DOHH2 (cell line): ENCODE data around the gene RNPEPL1.

Experiments
- H3F3A ChIP-seq: fragments of 200-600 bp; sonication (generic), shearing (Covaris generic); 2 replicates; pipeline ENCODE4 v1.6.0; 2016; ENCODE audit warnings: antibody characterized with exemption, mild to moderate bottlenecking; ENCODE audit not compliant: control insufficient read depth, insufficient read depth
- H3K27ac ChIP-seq: fragments of 200-600 bp; sonication (generic); 2 replicates; pipeline ENCODE4 v1.5.1; 2014; ENCODE audit warnings: low read depth, mild to moderate bottlenecking, low read length, moderate library complexity
- H3K27me3 ChIP-seq: fragments of 200-600 bp; sonication (generic); 2 replicates; pipeline ENCODE4 v1.6.1; 2014; ENCODE audit warnings: mild to moderate bottlenecking, low read length, mixed read lengths; ENCODE audit not compliant: control insufficient read depth
- H3K36me3 ChIP-seq: fragments of 200-600 bp; sonication (generic); 2 replicates; pipeline ENCODE4 v1.6.1; 2014; ENCODE audit warnings: mild to moderate bottlenecking, low read length, moderate library complexity, mixed read lengths; ENCODE audit not compliant: control insufficient read depth
- H3K4me1 ChIP-seq: fragments of 200-600 bp; sonication (generic); 2 replicates; pipeline ENCODE4 v1.6.1; 2014; ENCODE audit warnings: mild to moderate bottlenecking, low read length, mixed read lengths; ENCODE audit not compliant: control insufficient read depth
- H3K4me2 ChIP-seq: fragments of 200-600 bp; sonication (generic); 2 replicates; pipeline ENCODE4 v1.6.0; 2014; ENCODE audit warnings: mild to moderate bottlenecking, low read length, moderate library complexity
- H3K4me3 ChIP-seq: fragments of 200-600 bp; sonication (generic); 2 replicates; pipeline ENCODE4 v1.5.1; 2014; ENCODE audit warnings: mild to moderate bottlenecking, low read length, mixed read lengths
- H3K79me2 ChIP-seq: fragments of 200-600 bp; sonication (generic); 2 replicates; pipeline ENCODE4 v1.6.1; 2014; ENCODE audit warnings: mild to moderate bottlenecking, low read length, mixed read lengths; ENCODE audit not compliant: control insufficient read depth
- H3K9me2 ChIP-seq: fragments of 200-600 bp; sonication (generic); replicated peaks from 2 replicates; pipeline ENCODE4 v1.6.1; 2014; ENCODE audit warnings: mild to moderate bottlenecking, low read length, mixed read lengths; ENCODE audit not compliant: control insufficient read depth
- H3K9me3 ChIP-seq: fragments of 200-600 bp; sonication (generic); 2 replicates; pipeline ENCODE4 v1.6.1; 2014; ENCODE audit warnings: antibody characterized with exemption, low read length, mixed read lengths; ENCODE audit not compliant: control insufficient read depth, insufficient read depth
- H4K20me1 ChIP-seq: fragments of 200-600 bp; sonication (generic); 2 replicates; pipeline ENCODE4 v1.6.0; 2014; ENCODE audit warnings: low read depth, mild to moderate bottlenecking, antibody characterized with exemption, low read length, moderate library complexity; ENCODE audit not compliant: control insufficient read depth, insufficient read depth
- EZH2phosphoT487 ChIP-seq: fragments of 200-600 bp; sonication (generic); IDR thresholded peaks from 2 replicates; pipeline ENCODE4 v1.6.1; 2017; ENCODE audit warnings: borderline replicate concordance, mild to moderate bottlenecking, antibody characterized with exemption, low read length, moderate library complexity, mixed read lengths
- TF ChIP-seq, protein P1 (sequence below): fragments of 200-600 bp; sonication (generic); IDR thresholded peaks from one replicate; pipeline ENCODE4 v1.5.1; 2014; ENCODE audit warnings: antibody characterized with exemption, mild to moderate bottlenecking, low read depth, low read length; ENCODE audit not compliant: poor library complexity, severe bottlenecking

Gene RNPEPL1

DNA sequence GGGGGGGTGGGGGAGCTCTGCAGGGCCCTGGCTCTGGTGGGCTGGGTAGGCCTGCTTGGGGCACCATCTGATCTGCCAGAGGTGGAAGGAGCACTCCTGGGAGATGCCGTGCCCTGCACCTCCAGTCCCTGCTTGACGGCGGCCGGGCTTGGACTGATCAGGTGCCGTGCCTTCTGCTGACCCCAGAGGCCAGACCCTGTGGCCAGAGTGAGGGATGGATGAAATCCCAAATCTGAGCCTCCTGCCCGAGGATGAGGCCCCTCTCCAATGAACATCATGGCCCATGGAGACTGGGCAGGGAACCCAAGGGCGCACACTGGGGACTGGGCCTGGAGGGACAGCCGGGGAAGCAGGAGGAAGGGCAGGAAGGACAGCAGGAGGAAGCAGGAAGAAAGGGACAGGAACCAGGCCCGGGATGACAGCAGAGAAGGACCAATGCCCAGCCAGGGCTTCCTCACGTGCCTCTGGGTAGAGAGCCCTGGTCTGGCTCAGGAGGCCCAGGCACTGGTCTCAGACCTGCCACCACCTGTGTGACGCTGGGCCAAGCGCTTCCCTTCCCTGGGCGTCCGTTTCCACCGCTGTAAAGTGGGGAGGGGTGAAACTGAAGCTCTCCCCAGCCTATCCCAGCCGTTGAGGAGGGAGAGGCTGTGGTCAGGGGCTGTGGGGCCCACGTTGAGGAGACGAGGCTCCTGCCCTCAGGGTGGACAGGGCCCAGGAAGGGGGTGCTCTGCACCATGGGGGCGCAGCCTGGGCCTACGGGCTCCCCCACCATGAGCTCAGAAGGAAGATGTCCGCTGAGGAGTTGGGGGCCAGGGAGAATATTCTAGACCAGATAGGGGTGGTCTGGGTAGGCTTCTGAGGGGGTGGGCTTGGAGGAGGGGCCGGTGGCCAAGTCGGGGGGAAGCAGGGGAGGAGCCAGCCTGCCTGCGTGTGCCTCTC is 56.0 kb downstream of the RNPEPL1 start:
- Histone ChIP-seq H3K36me3 (no peaks in the 10 kb centered on the region), H3K79me2 (no peaks in the 10 kb centered on the region), H4K20me1 (no peaks in the 10 kb centered on the region), H3K4me1 (peaks cover 38% of the 10 kb centered on the region), H3K9me3 (no peaks in the 10 kb centered on the region), H3K4me3 (no peak overlapping the region), H3F3A (no peaks in the 10 kb centered on the region), H3K27me3 (no peaks in the 10 kb centered on the region), H3K9me2 (no peaks in the 10 kb centered on the region), H3K4me2 (no peak overlapping the region), H3K27ac (no peak overlapping the region)
- no peak for TF ChIP-seq EZH2phosphoT487
- TF ChIP-seq, protein P1, sequence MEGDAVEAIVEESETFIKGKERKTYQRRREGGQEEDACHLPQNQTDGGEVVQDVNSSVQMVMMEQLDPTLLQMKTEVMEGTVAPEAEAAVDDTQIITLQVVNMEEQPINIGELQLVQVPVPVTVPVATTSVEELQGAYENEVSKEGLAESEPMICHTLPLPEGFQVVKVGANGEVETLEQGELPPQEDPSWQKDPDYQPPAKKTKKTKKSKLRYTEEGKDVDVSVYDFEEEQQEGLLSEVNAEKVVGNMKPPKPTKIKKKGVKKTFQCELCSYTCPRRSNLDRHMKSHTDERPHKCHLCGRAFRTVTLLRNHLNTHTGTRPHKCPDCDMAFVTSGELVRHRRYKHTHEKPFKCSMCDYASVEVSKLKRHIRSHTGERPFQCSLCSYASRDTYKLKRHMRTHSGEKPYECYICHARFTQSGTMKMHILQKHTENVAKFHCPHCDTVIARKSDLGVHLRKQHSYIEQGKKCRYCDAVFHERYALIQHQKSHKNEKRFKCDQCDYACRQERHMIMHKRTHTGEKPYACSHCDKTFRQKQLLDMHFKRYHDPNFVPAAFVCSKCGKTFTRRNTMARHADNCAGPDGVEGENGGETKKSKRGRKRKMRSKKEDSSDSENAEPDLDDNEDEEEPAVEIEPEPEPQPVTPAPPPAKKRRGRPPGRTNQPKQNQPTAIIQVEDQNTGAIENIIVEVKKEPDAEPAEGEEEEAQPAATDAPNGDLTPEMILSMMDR: no peak

DNA sequence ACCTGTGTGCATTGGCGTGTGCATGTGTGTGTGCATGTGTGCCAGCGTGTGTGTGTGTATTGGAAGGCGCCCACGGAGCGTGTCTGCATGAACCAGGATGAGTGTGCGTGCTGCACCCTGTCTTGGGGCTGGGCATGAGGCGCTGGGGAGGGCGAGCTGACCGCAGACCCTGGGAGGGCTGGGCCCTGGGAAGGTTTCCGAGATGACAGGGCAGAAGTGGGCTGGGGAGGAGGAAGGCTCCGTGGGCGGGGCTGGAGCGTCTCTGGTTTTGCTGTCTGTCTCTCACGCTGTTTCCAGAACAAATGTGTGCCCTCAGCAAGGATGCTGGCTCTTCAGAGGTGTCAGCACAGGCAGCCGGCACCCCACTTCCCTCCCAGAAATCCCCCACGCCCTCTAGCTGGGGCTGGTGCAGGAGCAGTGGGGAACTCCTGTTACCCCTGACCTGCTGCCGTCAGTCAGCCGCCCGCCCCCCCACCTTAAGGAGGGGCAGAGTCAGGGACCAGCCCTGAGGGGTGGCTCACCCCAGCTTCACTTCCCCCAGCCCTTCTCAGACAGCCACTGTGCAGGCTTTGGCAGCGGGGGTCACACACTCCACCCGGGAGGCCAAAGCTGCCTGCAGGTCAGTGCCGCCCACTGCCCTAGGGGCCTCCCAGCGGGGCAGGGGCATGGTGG is 56.8 kb downstream of the RNPEPL1 start, which contains the start of gene GPR35:
Gene GPR35 (plus strand): TSS at position 531 of the 672 bp plus-strand sequence. CDS start 4,473 bp downstream, outside the sequence.
- no peak within 1 kb of the TSS for H3K4me3 ChIP-seq
- H3K27me3 ChIP-seq: no peaks in the 10 kb centered on the region

DNA sequence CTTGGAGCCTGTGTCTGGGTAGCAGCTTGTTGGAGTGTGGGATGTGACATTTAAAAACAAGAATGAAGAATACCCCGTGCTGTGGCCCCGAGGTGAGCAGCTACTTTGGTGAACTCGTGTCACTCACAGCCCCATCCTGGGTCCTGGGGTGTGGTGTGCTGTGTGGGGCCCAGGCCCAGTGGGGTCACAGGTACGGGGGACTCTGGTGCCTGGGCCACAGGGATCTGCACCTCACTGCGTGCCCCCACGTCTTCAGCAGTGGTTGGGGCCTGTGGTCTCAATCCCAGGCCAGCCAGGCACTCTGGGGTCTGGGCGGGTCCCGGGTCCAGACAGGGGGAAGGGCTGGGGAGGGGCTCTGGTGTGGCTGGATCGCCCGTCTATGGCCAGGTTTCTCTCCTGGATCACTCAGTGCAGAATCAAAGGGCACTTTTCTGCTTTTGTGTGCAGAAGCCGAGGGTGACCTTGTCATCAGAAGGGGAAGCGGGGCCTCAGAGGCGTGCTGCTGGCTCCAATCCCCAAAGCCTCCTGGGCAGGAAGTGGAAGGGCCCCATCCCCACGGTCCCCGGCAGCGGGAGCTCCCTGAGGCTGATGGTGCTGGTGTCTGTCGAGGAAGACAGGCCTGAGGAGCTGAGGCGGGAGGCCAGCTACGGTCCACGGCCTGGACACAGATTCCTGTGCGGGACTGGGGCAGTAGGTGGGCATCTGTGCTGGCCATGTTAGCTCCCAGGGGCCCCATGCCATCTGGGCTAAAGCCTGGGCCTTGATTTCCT is 58.4 kb downstream of the RNPEPL1 start:
- H4K20me1 ChIP-seq: no peaks in the 10 kb centered on the region
- H3K4me3 ChIP-seq: no peak overlapping the region
- H3K27me3 ChIP-seq: no peaks in the 10 kb centered on the region
- no peaks in the 10 kb centered on the region for H3K9me2 ChIP-seq
- H3K4me1 ChIP-seq: peaks cover 29% of the 10 kb centered on the region
- H3K9me3 ChIP-seq: no peaks in the 10 kb centered on the region
- H3K4me2 ChIP-seq: peak overlapping the region; percentile 35
- H3K79me2 ChIP-seq: no peaks in the 10 kb centered on the region
- H3K36me3 ChIP-seq: no peaks in the 10 kb centered on the region
- TF ChIP-seq, protein P1: no peak
- TF ChIP-seq EZH2phosphoT487: no peak
- H3K27ac ChIP-seq: no peak overlapping the region
- no peaks in the 10 kb centered on the region for H3F3A ChIP-seq

More for the DNA sequence above, 56.8 kb downstream of the RNPEPL1 start, which contains the start of gene GPR35:
- no peak within 1 kb of the TSS for H3K27ac ChIP-seq
- H3K4me2 ChIP-seq: no peak within 1 kb of the TSS
- TF ChIP-seq, protein P1: no peak
- TF ChIP-seq EZH2phosphoT487: no peak
- H3K9me2 ChIP-seq: no peaks in the 10 kb centered on the region
- no peaks in the 10 kb centered on the region for H3K9me3 ChIP-seq
- no peaks in the 10 kb centered on the region for H4K20me1 ChIP-seq
- no peaks in the 10 kb centered on the region for H3K36me3 ChIP-seq
- no peaks in the 10 kb centered on the region for H3K79me2 ChIP-seq
- peaks cover 38% of the 10 kb centered on the region for H3K4me1 ChIP-seq
- no peaks in the 10 kb centered on the region for H3F3A ChIP-seq
